ENCODE results near the gene CHCHD3.

CHCHD3 gene

GRCh38 chr7:133112335-133112734 lies 30.4 kb upstream of the CHCHD3 start:
- no peak for TF ChIP-seq CTCF (IDR thresholded peaks at IDR 0.05; ENCODE audit: insufficient read depth, low read length, poor library complexity, severe bottlenecking)
- no peaks in the 10 kb centered on the region for H3K36me3 ChIP-seq (ENCODE audit: control insufficient read depth, insufficient read depth, low read length)
- no peak for DNase-seq (ENCODE audit: extremely low read depth, insufficient read length)
- no peak overlapping the region for H3K4me3 ChIP-seq (replicated peaks; ENCODE audit: low read depth, low read length)
- no peaks in the 10 kb centered on the region; the same call in 1 of the 2 replicates for H3K27me3 ChIP-seq (replicated peaks; ENCODE audit: control insufficient read depth, insufficient read depth, low read length)

GRCh38 chr7:133110312-133110711 lies 28.4 kb upstream of the CHCHD3 start:
- no peaks in the 10 kb centered on the region for H3K27me3 ChIP-seq (replicated peaks; ENCODE audit: control insufficient read depth, insufficient read depth, low read length)
- no peak overlapping the region for H3K4me3 ChIP-seq (replicated peaks; ENCODE audit: low read depth, low read length)
- TF ChIP-seq CTCF (IDR thresholded peaks at IDR 0.05; ENCODE audit: insufficient read depth, low read length, poor library complexity, severe bottlenecking): no peak
- DNase-seq (ENCODE audit: extremely low read depth, insufficient read length): no peak
- no peaks in the 10 kb centered on the region for H3K36me3 ChIP-seq (ENCODE audit: control insufficient read depth, insufficient read depth, low read length)

GRCh38 chr7:133109816-133110215 lies 27.9 kb upstream of the CHCHD3 start:
- no peak for TF ChIP-seq CTCF (IDR thresholded peaks at IDR 0.05; ENCODE audit: insufficient read depth, low read length, poor library complexity, severe bottlenecking)
- no peak overlapping the region for H3K4me3 ChIP-seq (replicated peaks; ENCODE audit: low read depth, low read length)
- DNase-seq (ENCODE audit: extremely low read depth, insufficient read length): no peak
- no peaks in the 10 kb centered on the region for H3K27me3 ChIP-seq (replicated peaks; ENCODE audit: control insufficient read depth, insufficient read depth, low read length)
- no peaks in the 10 kb centered on the region for H3K36me3 ChIP-seq (ENCODE audit: control insufficient read depth, insufficient read depth, low read length)

GRCh38 chr7:133108023-133108422 lies 26.1 kb upstream of the CHCHD3 start:
- no peak overlapping the region for H3K4me3 ChIP-seq (replicated peaks; ENCODE audit: low read depth, low read length)
- no peak for TF ChIP-seq CTCF (IDR thresholded peaks at IDR 0.05; ENCODE audit: insufficient read depth, low read length, poor library complexity, severe bottlenecking)
- H3K27me3 ChIP-seq (replicated peaks; ENCODE audit: control insufficient read depth, insufficient read depth, low read length): no peaks in the 10 kb centered on the region
- H3K36me3 ChIP-seq (ENCODE audit: control insufficient read depth, insufficient read depth, low read length): no peaks in the 10 kb centered on the region
- no peak for DNase-seq (ENCODE audit: extremely low read depth, insufficient read length)

GRCh38 chr7:133102276-133103060 lies 20.6 kb upstream of the CHCHD3 start:
- Histone ChIP-seq H3K36me3 (ENCODE audit: control insufficient read depth, insufficient read depth, low read length) (no peaks in the 10 kb centered on the region), H3K27me3 (replicated peaks; ENCODE audit: control insufficient read depth, insufficient read depth, low read length) (no peaks in the 10 kb centered on the region), H3K4me3 (replicated peaks; ENCODE audit: low read depth, low read length) (no peak overlapping the region)
- no peak for DNase-seq (ENCODE audit: extremely low read depth, insufficient read length)
- no peak for TF ChIP-seq CTCF (IDR thresholded peaks at IDR 0.05; ENCODE audit: insufficient read depth, low read length, poor library complexity, severe bottlenecking)

Data from GM06990 (cell line).